Measurements from ENCODE around the gene DRAXIN. TPM values are rescaled to one million over a fixed set of nuclear protein-coding genes. Genes with fewer than 3 reads are reported as not detected.

DRAXIN gene
- total RNA-seq, 1 experiment from 2014 or later = 0.05 TPM

- no peak overlapping the region for H3K27ac Mint-ChIP-seq (ENCODE audit: unreplicated experiment)
- Histone ChIP-seq H3K27me3 (replicated peaks; ENCODE audit: control insufficient read depth, insufficient read depth, low read length) (no peaks in the 10 kb centered on the region), H3K4me3 (ENCODE audit: low read depth, low read length) (no peak overlapping the region), H3K36me3 (ENCODE audit: control insufficient read depth, insufficient read depth, low read length) (peaks cover 2% of the 10 kb centered on the region; the same call in 1 of the 2 replicates), H3K4me1 (no peaks in the 10 kb centered on the region), H3K9me3 (no peaks in the 10 kb centered on the region)
- no peak overlapping the region for H3K4me3 Mint-ChIP-seq (ENCODE audit: unreplicated experiment)
- H3K4me1 Mint-ChIP-seq (ENCODE audit: low read depth, unreplicated experiment) = no peaks in the 10 kb centered on the region
- H3K36me3 Mint-ChIP-seq (ENCODE audit: insufficient read depth, unreplicated experiment) = peaks cover 6% of the 10 kb centered on the region
- ChIA-PET POLR2A (no interaction called here), CTCF (interaction anchor here (0.5 kb wide), 1 partner anchor 288 kb away, joined by 3 read pairs; no protein-coding TSS in a partner anchor)
- no TSS peak for BruUV-seq (replicated peaks)
- intact Hi-C loops (cut with micrococcal nuclease; ENCODE audit: unreplicated experiment) = no loop called here
- TF ChIP-seq CTCF (IDR thresholded peaks at IDR 0.05; ENCODE audit: insufficient read depth in 1 of 2, low read depth in 1 of 2, low read length in 1 of 2, severe bottlenecking in 1 of 2, unreplicated experiment in 1 of 2) = no peak
- H3K27me3 Mint-ChIP-seq (ENCODE audit: insufficient read depth, unreplicated experiment) = no peaks in the 10 kb centered on the region
- DNase-seq = no peak
- no peaks in the 10 kb centered on the region for H3K9me3 Mint-ChIP-seq (ENCODE audit: unreplicated experiment)
Observed at GRCh38 chr1:11658542-11658941, 33.0 kb upstream of the DRAXIN start.

GRCh38 chr1:11659748-11660147 lies 31.8 kb upstream of the DRAXIN start:
- Histone ChIP-seq H3K27me3 (replicated peaks; ENCODE audit: control insufficient read depth, insufficient read depth, low read length) (no peaks in the 10 kb centered on the region), H3K9me3 (no peaks in the 10 kb centered on the region), H3K4me1 (0 out of 2 replicates have a peak, but pooled peaks cover 3% of the 10 kb centered on the region), H3K36me3 (ENCODE audit: control insufficient read depth, insufficient read depth, low read length) (peaks cover 2% of the 10 kb centered on the region; the same call in 1 of the 2 replicates), H3K4me3 (ENCODE audit: low read depth, low read length) (no peak overlapping the region)
- TF ChIP-seq CTCF (IDR thresholded peaks at IDR 0.05; ENCODE audit: insufficient read depth in 1 of 2, low read depth in 1 of 2, low read length in 1 of 2, severe bottlenecking in 1 of 2, unreplicated experiment in 1 of 2) = no peak
- Mint-ChIP-seq H3K4me3 (ENCODE audit: unreplicated experiment) (no peak overlapping the region), H3K27ac (ENCODE audit: unreplicated experiment) (no peak overlapping the region), H3K4me1 (ENCODE audit: low read depth, unreplicated experiment) (no peaks in the 10 kb centered on the region), H3K9me3 (ENCODE audit: unreplicated experiment) (no peaks in the 10 kb centered on the region), H3K27me3 (ENCODE audit: insufficient read depth, unreplicated experiment) (no peaks in the 10 kb centered on the region), H3K36me3 (ENCODE audit: insufficient read depth, unreplicated experiment) (no peaks in the 10 kb centered on the region)
- intact Hi-C loops (cut with micrococcal nuclease; ENCODE audit: unreplicated experiment) = no loop called here
- POLR2A ChIA-PET = no interaction called here
- CTCF ChIA-PET = no interaction called here
- DNase-seq = no peak
- no TSS peak for BruUV-seq (replicated peaks)

- TF ChIP-seq CTCF (IDR thresholded peaks at IDR 0.05; ENCODE audit: insufficient read depth in 1 of 2, low read depth in 1 of 2, low read length in 1 of 2, severe bottlenecking in 1 of 2, unreplicated experiment in 1 of 2) = no peak
- H3K4me1 ChIP-seq = 0 out of 2 replicates have a peak, but pooled peaks cover 4% of the 10 kb centered on the region
- no peaks in the 10 kb centered on the region for H3K36me3 Mint-ChIP-seq (ENCODE audit: insufficient read depth, unreplicated experiment)
- no peaks in the 10 kb centered on the region for H3K27me3 ChIP-seq (replicated peaks; ENCODE audit: control insufficient read depth, insufficient read depth, low read length)
- H3K27ac Mint-ChIP-seq (ENCODE audit: unreplicated experiment) = no peak overlapping the region
- H3K4me3 ChIP-seq (ENCODE audit: low read depth, low read length) = no peak overlapping the region
- no peaks in the 10 kb centered on the region for H3K27me3 Mint-ChIP-seq (ENCODE audit: insufficient read depth, unreplicated experiment)
- POLR2A ChIA-PET = no interaction called here
- no TSS peak for BruUV-seq (replicated peaks)
- H3K4me1 Mint-ChIP-seq (ENCODE audit: low read depth, unreplicated experiment) = no peaks in the 10 kb centered on the region
- H3K9me3 ChIP-seq = no peaks in the 10 kb centered on the region
- no peak overlapping the region for H3K4me3 Mint-ChIP-seq (ENCODE audit: unreplicated experiment)
- intact Hi-C loops (cut with micrococcal nuclease; ENCODE audit: unreplicated experiment) = no loop called here
- no peaks in the 10 kb centered on the region for H3K9me3 Mint-ChIP-seq (ENCODE audit: unreplicated experiment)
- H3K36me3 ChIP-seq (ENCODE audit: control insufficient read depth, insufficient read depth, low read length) = peaks cover 2% of the 10 kb centered on the region; the same call in 1 of the 2 replicates
- CTCF ChIA-PET = no interaction called here
- no peak for DNase-seq
Observed at GRCh38 chr1:11661103-11661502, 30.4 kb upstream of the DRAXIN start.
